Neural cell (in vitro differentiated cells): Measurements from ENCODE around the gene HAAO. TPM values are rescaled to one million over a fixed set of nuclear protein-coding genes. Genes with fewer than 3 reads are reported as not detected.

Source experiments
- H2AFZ ChIP-seq: fragments of 200-600, 300-800 bp; sonication (generic), shearing (Covaris generic); 2 replicates; pipeline ENCODE4 v1.6.0; 2014; ENCODE audit warnings: low read depth, mild to moderate bottlenecking, antibody characterized with exemption, low read length, moderate library complexity
- H3F3A ChIP-seq: fragments of 200-600 bp; shearing (Covaris generic); 2 replicates; pipeline ENCODE4 v1.6.1; 2016; ENCODE audit warnings: mild to moderate bottlenecking, moderate library complexity, mixed read lengths, antibody characterized with exemption, low read length; ENCODE audit not compliant: insufficient read depth, poor library complexity, severe bottlenecking
- H3K27ac ChIP-seq: fragments of 200-600, 300-800 bp; sonication (generic), shearing (Covaris generic); 2 replicates; pipeline ENCODE4 v1.5.1; 2014; ENCODE audit warnings: mild to moderate bottlenecking, low read length, moderate library complexity
- H3K27me3 ChIP-seq: fragments of 300-800, 200-600 bp; sonication (generic), shearing (Covaris generic); 2 replicates; pipeline ENCODE4 v1.6.0; 2014; ENCODE audit warnings: mild to moderate bottlenecking, low read depth, low read length, moderate library complexity; ENCODE audit not compliant: insufficient read depth
- H3K36me3 ChIP-seq: fragments of 300-800, 200-600 bp; sonication (generic), shearing (Covaris generic); 2 replicates; pipeline ENCODE4 v1.5.1; 2014; ENCODE audit warnings: mild to moderate bottlenecking, antibody characterized with exemption, low read length, moderate library complexity; ENCODE audit not compliant: insufficient read depth
- H3K4me2 ChIP-seq: fragments of 300-800, 200-600 bp; sonication (generic), shearing (Covaris generic); 2 replicates; pipeline ENCODE4 v1.6.0; 2014; ENCODE audit warnings: mild to moderate bottlenecking, low read length
- H3K4me3 ChIP-seq: fragments of 300-800, 200-600 bp; sonication (generic), shearing (Covaris generic); 2 replicates; pipeline ENCODE4 v1.5.1; 2014; ENCODE audit warnings: mild to moderate bottlenecking, low read length, moderate library complexity
- H3K79me2 ChIP-seq: fragments of 200-600 bp; shearing (Covaris generic); replicated peaks from 2 replicates; pipeline ENCODE4 v1.6.0; 2014; ENCODE audit warnings: mild to moderate bottlenecking, low read length, moderate library complexity; ENCODE audit not compliant: insufficient read depth
- H3K9ac ChIP-seq: fragments of 300-800, 200-600 bp; sonication (generic), shearing (Covaris generic); 2 replicates; pipeline ENCODE4 v1.6.1; 2016; ENCODE audit warnings: mild to moderate bottlenecking, low read length, mixed read lengths
- H3K9me2 ChIP-seq: fragments of 200-600 bp; shearing (Covaris generic); 2 replicates; pipeline ENCODE4 v1.6.1; 2016; ENCODE audit warnings: mild to moderate bottlenecking, low read length, mixed read lengths; ENCODE audit not compliant: insufficient read depth
- H3K9me3 ChIP-seq: fragments of 200-600, 300-800 bp; sonication (generic), shearing (Covaris generic); 2 replicates; pipeline ENCODE4 v1.6.1; 2016; ENCODE audit warnings: mild to moderate bottlenecking, mixed run types, low read length, moderate library complexity, mixed read lengths
- H4K20me1 ChIP-seq: fragments of 200-600 bp; shearing (Covaris generic); 2 replicates; pipeline ENCODE4 v1.6.1; 2016; ENCODE audit warnings: mild to moderate bottlenecking, mixed run types; ENCODE audit not compliant: insufficient read depth
- CTCF ChIP-seq: fragments of 450-650 bp; IDR thresholded peaks from 2 replicates; pipeline ENCODE4 v1.5.1; 2014; ENCODE audit warnings: antibody characterized with exemption, mild to moderate bottlenecking, moderate library complexity; ENCODE audit not compliant: poor library complexity, severe bottlenecking
- EZH2 ChIP-seq: fragments of 200-600, 300-800 bp; shearing (Covaris generic), sonication (generic); IDR thresholded peaks from 2 replicates; pipeline ENCODE4 v1.6.1; 2014; ENCODE audit warnings: antibody characterized with exemption, low read length, borderline replicate concordance, mild to moderate bottlenecking; ENCODE audit not compliant: insufficient read depth, poor library complexity, severe bottlenecking
- MXI1 ChIP-seq: fragments of 450-650 bp; conservative IDR thresholded peaks from 2 replicates; pipeline ENCODE4 v1.6.1; 2014; ENCODE audit warnings: antibody characterized with exemption, mild to moderate bottlenecking; ENCODE audit not compliant: poor library complexity, severe bottlenecking
- POLR2AphosphoS5 ChIP-seq: IDR thresholded peaks from 2 replicates; pipeline ENCODE4 v1.6.1; 2012
- REST ChIP-seq: IDR thresholded peaks from 2 replicates; pipeline ENCODE4 v1.6.1; 2012; ENCODE audit warnings: borderline replicate concordance
- SMC3 ChIP-seq: fragments of 450-650 bp; conservative IDR thresholded peaks from 2 replicates; pipeline ENCODE4 v1.6.1; 2014; ENCODE audit warnings: antibody characterized with exemption, mild to moderate bottlenecking, moderate library complexity; ENCODE audit not compliant: poor library complexity
- TAF1 ChIP-seq: IDR thresholded peaks from 2 replicates; pipeline ENCODE4 v1.6.1; 2012; ENCODE audit warnings: low read depth
- polyA minus RNA-seq: library from RNA; depleted of rRNA, polyadenylated mRNA; stranded (reverse); fragments of >200 nt; gene quantifications from 2 replicates; pipeline ENCODE4 v1.2.3, GENCODE V29; 2014
- polyA plus RNA-seq: library from polyadenylated mRNA; depleted of rRNA; stranded (reverse); fragments of >200 nt; gene quantifications from 2 replicates; pipeline ENCODE4 v1.2.3, GENCODE V29; 2014

The HAAO gene
- polyA plus RNA-seq: not detected in 2 replicates
- polyA minus RNA-seq: not detected in 2 replicates

GRCh38 chr2:42792583-42793333 is at the start of gene HAAO:
TSS of gene HAAO (minus strand) at chr2:42792583. CDS start at chr2:42792536, 47 bp downstream.
- Histone ChIP-seq H2AFZ (no peak within 1 kb of the TSS), H3K27me3 (peaks cover 32% of the 10 kb centered on the region), H3K36me3 (no peaks in the 10 kb centered on the region), H4K20me1 (no peaks in the 10 kb centered on the region), H3K27ac (no peak within 1 kb of the TSS), H3F3A (no peaks in the 10 kb centered on the region), H3K4me3 (peak within 1 kb of the TSS; percentile 23), H3K79me2 (no peaks in the 10 kb centered on the region), H3K9me2 (no peaks in the 10 kb centered on the region), H3K9me3 (no peaks in the 10 kb centered on the region), H3K4me2 (no peak within 1 kb of the TSS), H3K9ac (no peak within 1 kb of the TSS)
- TF ChIP-seq EZH2: peak; percentile 27
- TF ChIP-seq REST: no peak

GRCh38 chr2:42841344-42841743 is 49.0 kb upstream of the HAAO start:
- Histone ChIP-seq H3K27ac (no peak overlapping the region), H3K4me2 (no peak overlapping the region), H3K9me3 (no peaks in the 10 kb centered on the region), H4K20me1 (no peaks in the 10 kb centered on the region), H3K9ac (no peak overlapping the region), H2AFZ (no peak overlapping the region), H3K36me3 (no peaks in the 10 kb centered on the region), H3K27me3 (no peaks in the 10 kb centered on the region), H3K79me2 (no peaks in the 10 kb centered on the region), H3F3A (no peaks in the 10 kb centered on the region), H3K9me2 (no peaks in the 10 kb centered on the region), H3K4me3 (no peak overlapping the region)
- TF ChIP-seq MXI1 (no peak), POLR2AphosphoS5 (no peak), EZH2 (no peak), CTCF (no peak), SMC3 (no peak), TAF1 (no peak), REST (no peak)
